ENCODE measurements around the gene RBM34.
A peak's percentile ranks its signal among the peaks of the same experiment; 100 is the strongest.

RBM34 gene

DNA sequence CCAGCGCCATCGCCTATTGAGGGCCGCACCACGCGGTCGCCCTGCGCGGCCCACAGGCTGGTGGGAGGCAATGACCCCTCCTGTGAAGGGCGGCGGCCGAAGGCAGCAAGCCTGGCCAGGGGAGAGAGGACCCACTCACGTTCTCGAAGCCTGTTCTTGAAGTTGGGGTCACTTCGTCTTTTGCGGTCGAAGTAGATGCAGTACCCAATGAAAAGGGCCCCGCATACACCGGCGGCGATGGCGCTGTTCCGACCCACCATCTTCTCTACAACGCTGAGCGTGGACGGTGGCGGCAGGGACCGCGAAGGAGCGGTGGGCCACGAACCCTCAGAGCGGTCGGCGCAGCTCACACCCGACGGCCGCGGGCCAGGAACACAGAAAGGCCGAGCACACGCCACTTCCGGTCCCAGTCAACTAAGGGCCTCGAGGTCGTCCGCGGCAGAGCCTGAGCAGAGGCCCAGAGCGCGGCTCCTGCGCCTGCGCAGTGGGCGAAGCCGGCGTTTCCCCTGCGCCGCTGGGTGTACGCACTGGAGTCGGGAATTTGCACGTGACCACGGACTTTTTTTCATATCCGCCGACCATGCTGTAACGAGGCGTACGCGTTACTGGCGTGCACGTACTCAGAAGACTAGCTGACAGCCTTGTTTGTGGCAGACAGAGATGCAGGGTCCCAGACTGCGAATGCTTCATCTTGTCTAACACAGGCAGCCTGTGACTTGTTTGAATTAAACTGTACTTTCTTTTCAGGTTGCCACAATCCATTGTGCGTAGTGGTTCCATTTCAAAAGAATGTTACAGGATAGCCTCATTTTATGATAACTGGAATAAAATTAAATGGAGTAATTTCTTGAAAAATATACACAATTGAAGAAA is 32.4 kb downstream of the RBM34 start, which contains the start of gene TOMM20:
TOMM20 (minus strand) TSS at position 382 of the 873 bp plus-strand sequence; CDS start at position 260, 122 bp downstream.
- peak; percentile 98 for DNase-seq (ENCODE audit: low read depth)
- TF ChIP-seq, protein P1, sequence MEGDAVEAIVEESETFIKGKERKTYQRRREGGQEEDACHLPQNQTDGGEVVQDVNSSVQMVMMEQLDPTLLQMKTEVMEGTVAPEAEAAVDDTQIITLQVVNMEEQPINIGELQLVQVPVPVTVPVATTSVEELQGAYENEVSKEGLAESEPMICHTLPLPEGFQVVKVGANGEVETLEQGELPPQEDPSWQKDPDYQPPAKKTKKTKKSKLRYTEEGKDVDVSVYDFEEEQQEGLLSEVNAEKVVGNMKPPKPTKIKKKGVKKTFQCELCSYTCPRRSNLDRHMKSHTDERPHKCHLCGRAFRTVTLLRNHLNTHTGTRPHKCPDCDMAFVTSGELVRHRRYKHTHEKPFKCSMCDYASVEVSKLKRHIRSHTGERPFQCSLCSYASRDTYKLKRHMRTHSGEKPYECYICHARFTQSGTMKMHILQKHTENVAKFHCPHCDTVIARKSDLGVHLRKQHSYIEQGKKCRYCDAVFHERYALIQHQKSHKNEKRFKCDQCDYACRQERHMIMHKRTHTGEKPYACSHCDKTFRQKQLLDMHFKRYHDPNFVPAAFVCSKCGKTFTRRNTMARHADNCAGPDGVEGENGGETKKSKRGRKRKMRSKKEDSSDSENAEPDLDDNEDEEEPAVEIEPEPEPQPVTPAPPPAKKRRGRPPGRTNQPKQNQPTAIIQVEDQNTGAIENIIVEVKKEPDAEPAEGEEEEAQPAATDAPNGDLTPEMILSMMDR (IDR thresholded peaks at IDR 0.05; ENCODE audit: insufficient read depth, low read depth, low read length, missing control alignments): peak; percentile 15
- peak within 1 kb of the TSS; percentile 98 for H3K4me3 ChIP-seq (ENCODE audit: low read length)

DNA sequence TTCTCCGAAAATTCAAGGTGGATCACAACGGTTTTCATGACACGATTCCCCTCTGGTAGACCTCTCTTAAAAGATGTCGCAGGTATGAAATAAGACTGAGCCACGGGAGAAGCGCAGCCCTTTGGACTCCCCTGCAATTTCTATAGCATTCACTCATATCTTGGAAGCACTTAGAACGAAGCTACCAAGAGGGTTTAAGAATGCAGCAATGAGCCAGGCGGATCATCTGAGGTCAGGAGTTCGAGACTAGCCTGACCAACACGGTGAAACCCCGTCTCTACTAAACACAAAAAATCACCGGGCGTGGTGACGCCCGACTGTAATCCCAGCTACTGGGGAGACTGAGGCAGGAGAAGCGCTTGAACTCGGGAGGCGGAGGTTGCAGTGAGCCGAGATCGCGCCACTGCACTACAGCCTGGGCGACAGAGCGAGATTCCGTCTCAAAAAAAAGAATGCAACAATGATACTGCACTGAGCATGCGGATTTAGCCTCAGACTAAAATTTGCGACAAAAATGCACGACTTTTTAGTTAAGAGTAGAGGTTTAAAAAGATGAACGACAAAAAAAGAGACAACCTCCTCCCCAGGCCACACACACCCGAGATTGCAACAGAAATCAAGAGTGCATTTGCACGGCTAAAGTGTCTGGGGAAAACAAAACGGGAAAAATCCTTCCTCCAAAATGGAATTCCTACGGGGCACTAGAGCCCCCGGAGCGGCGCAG is 33.2 kb downstream of the RBM34 start:
- H3K4me3 ChIP-seq (ENCODE audit: low read length): peak overlapping the region; percentile 98
- DNase-seq (ENCODE audit: low read depth): no peak
- TF ChIP-seq, protein P1 (IDR thresholded peaks at IDR 0.05; ENCODE audit: insufficient read depth, low read depth, low read length, missing control alignments): no peak

DNA sequence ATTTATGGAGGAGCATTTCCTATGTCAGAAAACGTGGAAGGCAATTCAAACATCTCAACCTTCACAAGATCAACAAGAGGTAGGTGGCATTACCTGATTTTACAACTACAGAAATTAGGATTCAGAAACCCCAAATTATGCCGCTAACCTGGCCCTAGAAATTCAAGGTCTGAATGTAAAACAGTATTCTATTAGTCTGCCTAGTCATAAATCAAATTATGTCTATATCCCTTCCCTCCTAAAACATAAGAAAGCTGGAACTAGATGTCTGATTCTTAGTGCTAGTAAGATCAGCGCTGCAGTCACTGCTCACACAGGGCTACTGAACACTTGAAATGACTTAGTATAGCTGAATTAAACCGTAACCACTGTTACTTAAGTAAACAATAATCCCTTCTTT is 33.8 kb downstream of the RBM34 start:
- DNase-seq (ENCODE audit: low read depth): no peak
- H3K4me3 ChIP-seq (ENCODE audit: low read length): peak overlapping the region; percentile 98
- TF ChIP-seq, protein P1 (IDR thresholded peaks at IDR 0.05; ENCODE audit: insufficient read depth, low read depth, low read length, missing control alignments): no peak

DNA sequence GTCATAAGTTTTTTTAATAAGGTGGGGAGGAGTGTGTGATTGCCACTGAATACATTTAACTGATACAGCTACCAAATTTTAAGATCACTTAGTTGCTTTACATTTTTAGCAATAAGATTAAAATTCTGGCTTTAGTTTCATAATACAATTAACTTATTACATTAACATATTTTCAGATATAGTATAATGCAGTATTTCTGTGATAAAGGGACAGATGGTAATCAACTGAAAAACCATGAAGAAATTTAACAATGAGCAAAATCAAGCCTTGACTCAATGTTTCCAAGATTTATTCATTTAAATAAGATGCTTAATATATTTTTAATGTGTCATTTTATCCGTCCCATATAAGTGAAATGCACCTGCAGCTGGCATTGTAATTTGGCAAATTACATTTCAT is 36.4 kb downstream of the RBM34 start:
- no peak for DNase-seq (ENCODE audit: low read depth)
- TF ChIP-seq, protein P1 (IDR thresholded peaks at IDR 0.05; ENCODE audit: insufficient read depth, low read depth, low read length, missing control alignments): no peak

DNA sequence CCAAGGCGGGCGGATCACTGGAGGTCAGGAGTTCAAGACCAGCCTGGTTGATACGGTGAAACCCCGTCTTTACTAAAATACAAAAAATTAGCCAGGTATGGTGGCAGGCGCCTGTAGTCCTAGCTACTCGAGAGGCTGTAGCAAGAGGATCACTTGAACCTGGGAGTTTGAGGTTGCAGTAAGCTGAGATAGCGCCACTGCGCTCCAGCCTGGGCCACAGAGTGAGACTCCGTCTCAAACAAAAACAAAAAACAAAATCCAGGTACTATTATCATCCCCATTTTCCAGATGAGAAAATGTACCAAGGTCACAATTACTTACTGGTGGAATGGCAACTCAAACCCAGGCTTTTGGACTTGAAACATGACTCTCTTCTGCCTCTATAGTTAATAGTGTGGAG is 36.9 kb downstream of the RBM34 start:
- no peak for DNase-seq (ENCODE audit: low read depth)
- TF ChIP-seq, protein P1 (IDR thresholded peaks at IDR 0.05; ENCODE audit: insufficient read depth, low read depth, low read length, missing control alignments): no peak
- H3K4me3 ChIP-seq (ENCODE audit: low read length): no peak overlapping the region

More for the DNA sequence above, 36.4 kb downstream of the RBM34 start:
- H3K4me3 ChIP-seq (ENCODE audit: low read length): no peak overlapping the region

DNA sequence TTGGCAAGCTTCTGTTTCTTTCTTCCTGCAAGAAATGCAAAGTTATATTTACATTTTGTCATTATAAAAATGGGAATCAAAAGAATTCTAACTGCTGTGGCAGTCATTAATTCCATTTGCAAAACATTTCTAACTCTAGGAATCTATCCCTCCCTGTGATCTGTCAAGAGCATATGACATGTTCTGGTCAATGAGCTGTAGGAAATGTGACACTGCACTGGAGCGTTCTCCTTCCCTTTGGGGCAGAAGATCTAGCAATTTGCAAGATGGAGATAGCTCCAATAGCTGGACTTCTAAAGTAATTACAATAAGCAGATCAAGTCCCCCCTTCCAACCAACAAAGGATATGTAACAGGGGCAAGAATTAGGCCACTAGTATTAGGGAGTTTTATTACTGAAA is 38.7 kb downstream of the RBM34 start:
- TF ChIP-seq, protein P1 (IDR thresholded peaks at IDR 0.05; ENCODE audit: insufficient read depth, low read depth, low read length, missing control alignments): no peak
- no peak overlapping the region for H3K4me3 ChIP-seq (ENCODE audit: low read length)
- DNase-seq (ENCODE audit: low read depth): no peak
